ENCODE data around the gene MCUB.
"Not testable (repeated sequence)": the region's sequence is repeated elsewhere in the genome, so short reads cannot be mapped to it uniquely, and the experiment has no call there.

MCUB gene, protein sequence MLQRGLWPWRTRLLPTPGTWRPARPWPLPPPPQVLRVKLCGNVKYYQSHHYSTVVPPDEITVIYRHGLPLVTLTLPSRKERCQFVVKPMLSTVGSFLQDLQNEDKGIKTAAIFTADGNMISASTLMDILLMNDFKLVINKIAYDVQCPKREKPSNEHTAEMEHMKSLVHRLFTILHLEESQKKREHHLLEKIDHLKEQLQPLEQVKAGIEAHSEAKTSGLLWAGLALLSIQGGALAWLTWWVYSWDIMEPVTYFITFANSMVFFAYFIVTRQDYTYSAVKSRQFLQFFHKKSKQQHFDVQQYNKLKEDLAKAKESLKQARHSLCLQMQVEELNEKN

GRCh38 chr4:109559983-109560686 lies at the start of gene MCUB:
Gene MCUB, plus strand, starts transcription at chr4:109560246. Its CDS starts 92 bp downstream, at chr4:109560338.
- peak within 1 kb of the TSS; percentile 47 for H3K4me3 ChIP-seq (ENCODE audit: low read length)
- no peaks in the 10 kb centered on the region for H3K36me3 ChIP-seq (ENCODE audit: insufficient read depth, low read length)

DNA sequence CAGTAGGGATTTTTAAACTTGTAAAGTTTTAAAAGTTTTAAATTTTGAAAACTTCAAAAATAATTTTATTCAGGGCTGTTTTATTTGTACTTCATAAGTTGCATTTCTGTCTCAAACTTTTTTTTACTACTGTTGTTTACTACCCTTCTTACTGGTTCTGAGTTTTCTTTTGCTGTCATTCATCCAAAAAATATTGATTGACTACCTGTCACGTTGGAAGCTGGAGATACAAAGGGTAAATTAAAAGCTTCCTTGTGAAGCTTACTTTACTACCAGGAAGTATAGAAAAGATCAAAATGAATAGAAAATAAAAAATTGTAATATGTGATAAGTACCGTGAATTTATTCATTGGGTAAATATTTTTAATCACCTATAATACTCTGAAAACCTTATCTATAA lies 49.4 kb upstream of the MCUB start:
- Histone ChIP-seq H3K9me3 (ENCODE audit: low read length) (no peaks in the 10 kb centered on the region), H3K27me3 (ENCODE audit: insufficient read depth, low read length) (no peaks in the 10 kb centered on the region), H2AFZ (ENCODE audit: low read depth, low read length) (no peak overlapping the region), H3K4me1 (ENCODE audit: insufficient read depth, low read length) (no peaks in the 10 kb centered on the region), H3K4me3 (ENCODE audit: low read length) (no peak overlapping the region), H3K36me3 (ENCODE audit: insufficient read depth, low read length) (peaks cover 54% of the 10 kb centered on the region)

More at GRCh38 chr4:109559983-109560686, at the start of gene MCUB:
- no peaks in the 10 kb centered on the region for H3K27me3 ChIP-seq (ENCODE audit: insufficient read depth, low read length)
- peaks cover 18% of the 10 kb centered on the region for H3K4me1 ChIP-seq (ENCODE audit: insufficient read depth, low read length)
- peak within 1 kb of the TSS; percentile 50 for H2AFZ ChIP-seq (ENCODE audit: low read depth, low read length)
- no peaks in the 10 kb centered on the region for H3K9me3 ChIP-seq (ENCODE audit: low read length)

DNA sequence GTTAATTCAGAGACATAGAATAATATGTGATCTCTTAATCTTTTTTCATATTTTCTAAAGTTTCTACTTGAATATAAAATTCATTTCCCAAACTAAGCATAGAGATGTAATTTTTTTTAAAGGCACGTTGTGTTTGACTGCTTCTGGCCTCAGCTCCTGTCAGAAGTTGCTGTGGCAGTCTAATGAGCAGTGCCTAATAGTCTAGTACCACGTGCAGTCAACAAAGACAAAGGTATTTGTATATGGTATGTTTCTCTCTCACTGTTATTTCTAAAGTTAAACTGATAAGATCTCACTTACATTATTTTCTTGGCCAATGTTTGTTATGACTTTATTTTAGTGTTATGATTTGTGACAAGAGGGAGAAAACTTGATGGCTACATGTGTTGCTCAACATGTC lies 48.6 kb upstream of the MCUB start:
- peaks cover 51% of the 10 kb centered on the region for H3K36me3 ChIP-seq (ENCODE audit: insufficient read depth, low read length)
- H3K4me1 ChIP-seq (ENCODE audit: insufficient read depth, low read length), result no peaks in the 10 kb centered on the region
- no peaks in the 10 kb centered on the region for H3K9me3 ChIP-seq (ENCODE audit: low read length)
- no peak overlapping the region for H3K4me3 ChIP-seq (ENCODE audit: low read length)
- H2AFZ ChIP-seq (ENCODE audit: low read depth, low read length), result no peak overlapping the region
- no peaks in the 10 kb centered on the region for H3K27me3 ChIP-seq (ENCODE audit: insufficient read depth, low read length)

- H3K4me1 ChIP-seq (ENCODE audit: insufficient read depth, low read length); H2AFZ ChIP-seq (ENCODE audit: low read depth, low read length); H3K9me3 ChIP-seq (ENCODE audit: low read length); H3K4me3 ChIP-seq (ENCODE audit: low read length); H3K27me3 ChIP-seq (ENCODE audit: insufficient read depth, low read length): not testable (repeated sequence)
- peaks cover 59% of the 10 kb centered on the region for H3K36me3 ChIP-seq (ENCODE audit: insufficient read depth, low read length)
Measured at GRCh38 chr4:109513368-109513767, 46.7 kb upstream of the MCUB start.

DNA sequence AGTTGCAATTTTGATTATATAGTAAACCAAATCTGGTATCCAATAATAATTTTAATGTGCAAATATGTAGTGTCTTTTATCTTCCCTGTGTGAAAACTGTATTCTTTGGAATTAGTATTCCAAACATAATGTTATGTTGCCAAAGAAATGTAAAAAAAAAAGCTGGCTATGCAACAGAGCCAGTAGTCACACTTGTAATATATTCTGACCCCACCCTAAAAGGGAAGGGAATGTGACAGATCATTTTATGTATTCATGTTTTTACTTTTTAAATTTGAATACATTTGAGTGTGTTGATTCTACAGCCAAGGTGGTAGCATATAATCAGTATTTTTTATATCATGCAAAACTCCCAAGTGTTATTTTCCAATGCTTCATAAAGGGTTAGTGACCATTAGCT lies 27.9 kb upstream of the MCUB start:
- H3K4me3 ChIP-seq (ENCODE audit: low read length), result no peak overlapping the region
- H2AFZ ChIP-seq (ENCODE audit: low read depth, low read length), result no peak overlapping the region
- peaks cover 79% of the 10 kb centered on the region for H3K36me3 ChIP-seq (ENCODE audit: insufficient read depth, low read length)
- no peaks in the 10 kb centered on the region for H3K4me1 ChIP-seq (ENCODE audit: insufficient read depth, low read length)
- H3K9me3 ChIP-seq (ENCODE audit: low read length), result peaks cover 6% of the 10 kb centered on the region
- H3K27me3 ChIP-seq (ENCODE audit: insufficient read depth, low read length), result no peaks in the 10 kb centered on the region

- no peak overlapping the region for H2AFZ ChIP-seq (ENCODE audit: low read depth, low read length)
- H3K27me3 ChIP-seq (ENCODE audit: insufficient read depth, low read length), result no peaks in the 10 kb centered on the region
- H3K9me3 ChIP-seq (ENCODE audit: low read length), result no peaks in the 10 kb centered on the region
- peaks cover 18% of the 10 kb centered on the region for H3K36me3 ChIP-seq (ENCODE audit: insufficient read depth, low read length)
- no peak overlapping the region for H3K4me3 ChIP-seq (ENCODE audit: low read length)
- no peaks in the 10 kb centered on the region for H3K4me1 ChIP-seq (ENCODE audit: insufficient read depth, low read length)
Measured at GRCh38 chr4:109545401-109545800, 14.6 kb upstream of the MCUB start.

DNA sequence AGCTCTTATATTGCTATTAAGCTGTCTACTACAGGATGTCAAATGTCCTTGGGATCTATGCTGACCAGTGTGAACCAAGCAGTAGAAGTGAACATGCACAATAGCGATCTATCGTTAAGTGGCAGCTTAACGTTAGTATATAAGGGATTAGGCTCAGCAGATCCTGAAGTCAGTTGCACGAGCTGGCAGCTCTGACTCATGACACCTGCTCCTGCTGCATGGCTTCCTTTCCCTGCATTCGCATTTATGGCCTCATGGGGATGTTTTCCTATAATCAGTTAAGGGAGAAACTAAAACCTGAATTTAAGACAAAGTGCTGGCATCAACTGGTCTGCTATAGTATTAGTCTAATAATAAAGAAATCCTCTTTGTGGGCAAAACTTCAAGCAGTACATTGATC lies 12.7 kb upstream of the MCUB start:
- Histone ChIP-seq H3K27me3 (ENCODE audit: insufficient read depth, low read length) (no peaks in the 10 kb centered on the region), H3K4me1 (ENCODE audit: insufficient read depth, low read length) (no peaks in the 10 kb centered on the region), H3K4me3 (ENCODE audit: low read length) (no peak overlapping the region), H3K9me3 (ENCODE audit: low read length) (no peaks in the 10 kb centered on the region), H3K36me3 (ENCODE audit: insufficient read depth, low read length) (peaks cover 6% of the 10 kb centered on the region), H2AFZ (ENCODE audit: low read depth, low read length) (no peak overlapping the region)

GRCh38 chr4:109548655-109549054 lies 11.4 kb upstream of the MCUB start:
- no peaks in the 10 kb centered on the region for H3K9me3 ChIP-seq (ENCODE audit: low read length)
- no peaks in the 10 kb centered on the region for H3K4me1 ChIP-seq (ENCODE audit: insufficient read depth, low read length)
- no peaks in the 10 kb centered on the region for H3K36me3 ChIP-seq (ENCODE audit: insufficient read depth, low read length)
- H2AFZ ChIP-seq (ENCODE audit: low read depth, low read length), result no peak overlapping the region
- H3K27me3 ChIP-seq (ENCODE audit: insufficient read depth, low read length), result no peaks in the 10 kb centered on the region
- no peak overlapping the region for H3K4me3 ChIP-seq (ENCODE audit: low read length)

DNA sequence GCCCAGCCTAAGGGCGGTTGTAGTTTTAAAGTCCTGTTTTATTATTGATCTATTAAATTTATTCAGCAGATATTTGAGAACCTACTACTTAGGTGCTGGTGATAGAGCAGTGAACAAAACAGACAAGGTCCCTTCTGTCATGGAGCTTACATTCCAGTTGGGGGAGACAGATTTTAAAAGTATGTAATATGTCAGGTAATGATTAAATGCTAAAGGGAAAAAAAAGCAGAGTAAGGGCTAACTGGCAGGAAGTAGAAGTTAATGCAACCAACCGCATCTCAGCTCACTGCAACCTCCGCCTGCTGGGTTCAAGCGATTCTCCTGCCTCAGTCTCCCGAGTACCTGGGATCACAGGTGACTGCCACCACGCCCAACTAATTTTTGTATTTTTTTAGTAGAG lies 7.8 kb upstream of the MCUB start:
- Histone ChIP-seq H3K9me3 (ENCODE audit: low read length) (no peaks in the 10 kb centered on the region), H3K4me3 (ENCODE audit: low read length) (no peak overlapping the region), H3K36me3 (ENCODE audit: insufficient read depth, low read length) (no peaks in the 10 kb centered on the region), H3K27me3 (ENCODE audit: insufficient read depth, low read length) (no peaks in the 10 kb centered on the region), H2AFZ (ENCODE audit: low read depth, low read length) (no peak overlapping the region), H3K4me1 (ENCODE audit: insufficient read depth, low read length) (no peaks in the 10 kb centered on the region)

GRCh38 chr4:109553130-109553529 lies 6.9 kb upstream of the MCUB start:
- Histone ChIP-seq H3K4me1 (ENCODE audit: insufficient read depth, low read length) (no peaks in the 10 kb centered on the region), H3K9me3 (ENCODE audit: low read length) (no peaks in the 10 kb centered on the region), H3K36me3 (ENCODE audit: insufficient read depth, low read length) (no peaks in the 10 kb centered on the region), H3K4me3 (ENCODE audit: low read length) (no peak overlapping the region), H2AFZ (ENCODE audit: low read depth, low read length) (no peak overlapping the region), H3K27me3 (ENCODE audit: insufficient read depth, low read length) (no peaks in the 10 kb centered on the region)

GRCh38 chr4:109554971-109555370 lies 5.1 kb upstream of the MCUB start:
- Histone ChIP-seq H3K9me3 (ENCODE audit: low read length) (no peaks in the 10 kb centered on the region), H2AFZ (ENCODE audit: low read depth, low read length) (no peak overlapping the region), H3K4me1 (ENCODE audit: insufficient read depth, low read length) (no peaks in the 10 kb centered on the region), H3K36me3 (ENCODE audit: insufficient read depth, low read length) (no peaks in the 10 kb centered on the region), H3K4me3 (ENCODE audit: low read length) (no peak overlapping the region), H3K27me3 (ENCODE audit: insufficient read depth, low read length) (no peaks in the 10 kb centered on the region)

DNA sequence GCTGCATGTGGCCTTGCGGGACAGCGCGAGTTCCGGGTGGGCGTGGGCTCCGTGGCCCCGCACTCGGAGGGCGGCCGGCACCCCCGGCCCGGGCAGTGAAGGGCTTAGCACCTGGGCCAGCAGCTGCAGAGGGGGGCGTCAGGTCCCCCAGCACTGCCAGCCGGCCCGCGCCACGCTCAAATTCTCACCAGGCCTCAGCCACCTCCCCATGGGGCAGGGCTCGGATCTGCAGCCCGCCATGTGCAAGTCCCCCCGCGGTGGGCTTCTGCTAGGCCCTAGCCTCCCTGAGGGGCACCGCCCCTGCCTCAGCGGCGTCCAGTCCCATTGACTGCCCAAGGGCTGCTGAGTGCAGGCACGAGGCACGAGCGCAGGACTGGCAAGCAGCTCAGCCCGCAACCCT lies 2.6 kb upstream of the MCUB start:
- no peaks in the 10 kb centered on the region for H3K36me3 ChIP-seq (ENCODE audit: insufficient read depth, low read length)
- H2AFZ ChIP-seq (ENCODE audit: low read depth, low read length), result no peak overlapping the region
- H3K27me3 ChIP-seq (ENCODE audit: insufficient read depth, low read length), result no peaks in the 10 kb centered on the region
- H3K9me3 ChIP-seq (ENCODE audit: low read length), result no peaks in the 10 kb centered on the region
- no peak overlapping the region for H3K4me3 ChIP-seq (ENCODE audit: low read length)
- peaks cover 10% of the 10 kb centered on the region for H3K4me1 ChIP-seq (ENCODE audit: insufficient read depth, low read length)

DNA sequence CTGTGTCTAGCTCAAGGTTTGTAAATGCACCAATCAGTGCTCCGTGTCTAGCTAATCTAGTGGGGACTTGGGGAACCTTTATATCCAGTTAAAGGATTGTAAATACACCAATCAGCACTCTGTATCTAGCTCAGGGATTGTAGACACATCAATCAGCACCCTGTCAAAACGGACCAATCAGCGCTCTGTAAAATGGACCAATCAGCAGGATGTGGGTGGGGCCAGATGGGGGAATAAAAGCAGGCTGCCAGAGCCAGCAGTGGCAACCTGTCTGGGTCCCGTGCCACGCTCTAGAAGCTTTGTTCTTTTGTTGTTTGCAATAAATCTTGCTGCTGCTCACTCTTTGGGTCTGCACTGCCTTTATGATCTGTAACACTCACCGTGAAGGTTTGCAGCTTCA lies 2.0 kb upstream of the MCUB start:
- H3K4me1 ChIP-seq (ENCODE audit: insufficient read depth, low read length), result peaks cover 16% of the 10 kb centered on the region
- not testable (repeated sequence) for H3K9me3 ChIP-seq (ENCODE audit: low read length); H3K27me3 ChIP-seq (ENCODE audit: insufficient read depth, low read length); H3K4me3 ChIP-seq (ENCODE audit: low read length); H3K36me3 ChIP-seq (ENCODE audit: insufficient read depth, low read length); H2AFZ ChIP-seq (ENCODE audit: low read depth, low read length)
